Gastroesophageal sphincter (tissue), 3 donors: ENCODE results near the gene GABBR2.

Source experiments
- POLR2AphosphoS5 ChIP-seq: sonication (generic); formaldehyde crosslinking; IDR thresholded peaks from one replicate; pipeline ENCODE4 v1.6.1; 2017; ENCODE audit warnings: antibody characterized with exemption
- TF ChIP-seq, protein P1 (sequence below), 4 experiments: fragments of 200-600 bp in 2 of 4; fragments of 450-650 bp in 2 of 4; sonication (generic) in 1 of 4; IDR thresholded peaks; one replicate each; pipeline ENCODE4 v1.5.1; 2017 to 2019; ENCODE audit warnings: antibody characterized with exemption in 4 of 4, mild to moderate bottlenecking in 2 of 4, moderate library complexity in 2 of 4

- TF ChIP-seq POLR2AphosphoS5: no peak
- TF ChIP-seq, protein P1, sequence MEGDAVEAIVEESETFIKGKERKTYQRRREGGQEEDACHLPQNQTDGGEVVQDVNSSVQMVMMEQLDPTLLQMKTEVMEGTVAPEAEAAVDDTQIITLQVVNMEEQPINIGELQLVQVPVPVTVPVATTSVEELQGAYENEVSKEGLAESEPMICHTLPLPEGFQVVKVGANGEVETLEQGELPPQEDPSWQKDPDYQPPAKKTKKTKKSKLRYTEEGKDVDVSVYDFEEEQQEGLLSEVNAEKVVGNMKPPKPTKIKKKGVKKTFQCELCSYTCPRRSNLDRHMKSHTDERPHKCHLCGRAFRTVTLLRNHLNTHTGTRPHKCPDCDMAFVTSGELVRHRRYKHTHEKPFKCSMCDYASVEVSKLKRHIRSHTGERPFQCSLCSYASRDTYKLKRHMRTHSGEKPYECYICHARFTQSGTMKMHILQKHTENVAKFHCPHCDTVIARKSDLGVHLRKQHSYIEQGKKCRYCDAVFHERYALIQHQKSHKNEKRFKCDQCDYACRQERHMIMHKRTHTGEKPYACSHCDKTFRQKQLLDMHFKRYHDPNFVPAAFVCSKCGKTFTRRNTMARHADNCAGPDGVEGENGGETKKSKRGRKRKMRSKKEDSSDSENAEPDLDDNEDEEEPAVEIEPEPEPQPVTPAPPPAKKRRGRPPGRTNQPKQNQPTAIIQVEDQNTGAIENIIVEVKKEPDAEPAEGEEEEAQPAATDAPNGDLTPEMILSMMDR (IDR thresholded peaks at IDR 0.05): no peak
These were observed 305.0 kb downstream of the GABBR2 start for GRCh38 chr9:98403715-98404114.
